ENCODE results near the gene TMEM25. TPM values are rescaled to one million over a fixed set of nuclear protein-coding genes. Genes with fewer than 3 reads are reported as not detected.
"Not testable (repeated sequence)": the region's sequence is repeated elsewhere in the genome, so short reads cannot be mapped to it uniquely, and the experiment has no call there.

Gene TMEM25
- polyA plus RNA-seq (2013, experiment 1 of 2; ENCODE audit: insufficient read length): 8.6 TPM
- polyA plus RNA-seq (2013, experiment 2 of 2; ENCODE audit: insufficient read length): 10.6 TPM

GRCh38 chr11:118530683-118531596 lies at the start of gene TMEM25:
TSS of gene TMEM25 (plus strand) at chr11:118531192. CDS start at chr11:118531802, 610 bp downstream.
- DNase-seq: peak; percentile 33

DNA sequence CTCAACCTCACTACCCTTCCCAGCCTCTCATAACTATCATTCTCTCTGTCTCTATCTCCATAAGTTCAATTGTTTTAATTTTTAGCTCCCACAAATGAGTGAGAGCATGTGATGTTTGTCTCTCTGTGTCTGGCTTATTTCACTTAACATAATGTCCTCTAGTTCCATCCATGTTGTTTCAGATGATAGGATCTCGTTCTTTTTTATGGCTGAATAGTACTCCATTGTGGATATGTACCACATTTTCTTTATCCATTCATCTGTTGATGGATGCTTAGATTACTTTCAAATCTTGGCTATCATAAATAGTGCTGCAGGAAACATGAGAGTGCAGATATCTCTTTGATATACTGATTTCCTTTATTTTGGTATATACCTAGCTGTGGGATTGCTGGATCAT lies 49.8 kb upstream of the TMEM25 start:
- DNase-seq: not testable (repeated sequence)

GRCh38 chr11:118484405-118484804 lies 46.6 kb upstream of the TMEM25 start:
- DNase-seq: no peak

DNA sequence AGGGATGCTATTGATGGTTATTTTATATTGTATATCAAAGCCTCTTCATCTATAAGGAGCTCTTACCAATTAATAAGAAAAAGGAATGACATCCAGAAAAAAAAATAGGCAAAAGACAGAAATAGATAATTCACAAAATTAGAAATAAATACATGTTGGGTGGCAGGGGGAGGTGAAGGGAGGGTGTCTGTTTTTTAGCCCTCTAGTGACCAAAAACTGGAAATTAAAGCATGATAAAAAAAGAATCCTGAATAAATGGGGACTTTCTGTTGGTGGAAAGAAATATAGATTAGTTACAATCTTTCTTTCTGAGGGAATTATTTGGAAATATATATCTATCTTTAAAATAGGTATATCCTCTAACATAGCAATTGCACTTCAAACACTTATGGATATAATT lies 45.7 kb upstream of the TMEM25 start:
- no peak for DNase-seq

DNA sequence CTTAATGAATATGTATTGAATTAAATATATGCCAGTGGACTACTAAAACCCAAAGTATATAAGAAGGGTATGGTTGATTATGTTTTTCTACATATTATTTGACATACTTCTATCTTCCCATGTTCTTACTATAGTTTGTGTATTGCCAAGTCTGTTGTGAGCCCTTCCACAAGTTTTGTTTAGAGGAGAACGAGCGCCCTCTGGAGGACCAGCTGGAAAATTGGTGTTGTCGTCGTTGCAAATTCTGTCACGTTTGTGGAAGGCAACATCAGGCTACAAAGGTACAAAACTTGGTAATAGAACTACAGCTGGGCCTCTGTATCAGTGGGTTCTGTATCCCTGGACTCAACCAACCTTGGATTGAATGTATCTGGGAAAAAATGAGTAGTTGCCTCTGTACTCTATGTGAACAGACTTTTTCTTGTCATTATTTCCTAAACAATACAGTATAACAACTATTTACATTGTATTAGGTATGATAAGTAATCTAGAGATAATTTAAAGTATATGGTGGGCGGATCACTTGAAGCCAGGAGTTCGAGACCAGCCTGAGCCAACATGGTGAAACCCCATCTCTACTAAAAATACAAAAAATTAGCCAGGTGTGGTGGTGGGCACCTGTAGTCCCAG lies 42.4 kb upstream of the TMEM25 start:
- peak; percentile 75 for DNase-seq

- no peak for DNase-seq
Measured at GRCh38 chr11:118491041-118491440, 40.0 kb upstream of the TMEM25 start.

DNA sequence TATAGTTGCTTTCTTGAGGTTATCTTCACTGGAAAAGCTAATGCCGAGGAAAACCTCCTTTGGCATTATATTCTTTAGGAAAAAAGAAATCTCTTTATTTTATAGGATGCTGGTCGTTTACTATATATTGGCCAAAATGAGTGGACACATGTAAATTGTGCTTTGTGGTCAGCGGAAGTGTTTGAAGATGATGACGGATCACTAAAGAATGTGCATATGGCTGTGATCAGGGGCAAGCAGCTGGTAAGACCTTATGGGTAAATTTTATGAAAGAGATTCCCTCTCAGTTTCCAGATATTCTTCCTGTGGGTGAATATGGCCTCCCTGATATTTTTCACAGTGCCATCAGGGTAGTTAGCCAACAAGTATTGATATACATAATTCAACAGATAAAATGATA lies 33.2 kb upstream of the TMEM25 start:
- DNase-seq: peak; percentile 57

GRCh38 chr11:118503216-118503615 lies 27.8 kb upstream of the TMEM25 start:
- no peak for DNase-seq

- DNase-seq: no peak
Measured at GRCh38 chr11:118511601-118512000, 19.4 kb upstream of the TMEM25 start.

GRCh38 chr11:118514103-118514502 lies 16.9 kb upstream of the TMEM25 start:
- DNase-seq: no peak

GRCh38 chr11:118519549-118519948 lies 11.4 kb upstream of the TMEM25 start:
- DNase-seq: no peak

GRCh38 chr11:118521892-118522311 lies 9.1 kb upstream of the TMEM25 start:
- DNase-seq: no peak

DNA sequence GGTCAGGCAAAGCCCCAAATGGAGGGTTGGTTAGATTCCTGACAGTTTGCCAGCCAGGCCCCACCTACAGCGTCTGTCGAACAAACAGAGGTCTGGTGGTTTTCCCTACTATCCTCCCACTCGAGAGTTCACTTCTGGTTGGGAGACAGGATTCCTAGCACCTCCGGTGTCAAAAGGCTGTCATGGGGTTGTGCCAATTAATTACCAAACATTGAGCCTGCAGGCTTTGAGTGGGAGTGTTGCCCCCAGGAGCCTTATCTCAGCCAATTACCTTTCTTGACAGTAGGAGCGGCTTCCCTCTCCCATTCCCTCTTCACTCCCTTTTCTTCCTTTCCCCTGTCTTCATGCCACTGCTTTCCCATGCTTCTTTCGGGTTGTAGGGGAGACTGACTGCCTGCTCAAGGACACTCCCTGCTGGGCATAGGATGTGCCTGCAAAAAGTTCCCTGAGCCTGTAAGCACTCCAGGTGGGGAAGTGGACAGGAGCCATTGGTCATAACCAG lies 8.4 kb upstream of the TMEM25 start:
- peak; percentile 25 for DNase-seq

DNA sequence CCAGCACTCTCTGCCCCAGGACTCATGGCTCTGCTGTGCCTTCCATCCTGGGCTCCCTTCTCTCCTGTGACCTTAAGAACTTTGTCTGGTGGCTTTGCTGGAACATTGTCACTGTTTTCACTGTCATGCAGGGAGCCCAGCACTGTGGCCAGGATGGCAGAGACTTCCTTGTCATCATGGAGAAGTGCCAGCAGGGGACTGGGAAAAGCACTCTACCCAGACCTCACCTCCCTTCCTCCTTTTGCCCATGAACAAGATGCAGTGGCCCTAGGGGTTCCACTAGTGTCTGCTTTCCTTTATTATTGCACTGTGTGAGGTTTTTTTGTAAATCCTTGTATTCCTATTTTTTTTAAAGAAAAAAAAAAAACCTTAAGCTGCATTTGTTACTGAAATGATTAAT lies 6.6 kb upstream of the TMEM25 start:
- no peak for DNase-seq

DNA sequence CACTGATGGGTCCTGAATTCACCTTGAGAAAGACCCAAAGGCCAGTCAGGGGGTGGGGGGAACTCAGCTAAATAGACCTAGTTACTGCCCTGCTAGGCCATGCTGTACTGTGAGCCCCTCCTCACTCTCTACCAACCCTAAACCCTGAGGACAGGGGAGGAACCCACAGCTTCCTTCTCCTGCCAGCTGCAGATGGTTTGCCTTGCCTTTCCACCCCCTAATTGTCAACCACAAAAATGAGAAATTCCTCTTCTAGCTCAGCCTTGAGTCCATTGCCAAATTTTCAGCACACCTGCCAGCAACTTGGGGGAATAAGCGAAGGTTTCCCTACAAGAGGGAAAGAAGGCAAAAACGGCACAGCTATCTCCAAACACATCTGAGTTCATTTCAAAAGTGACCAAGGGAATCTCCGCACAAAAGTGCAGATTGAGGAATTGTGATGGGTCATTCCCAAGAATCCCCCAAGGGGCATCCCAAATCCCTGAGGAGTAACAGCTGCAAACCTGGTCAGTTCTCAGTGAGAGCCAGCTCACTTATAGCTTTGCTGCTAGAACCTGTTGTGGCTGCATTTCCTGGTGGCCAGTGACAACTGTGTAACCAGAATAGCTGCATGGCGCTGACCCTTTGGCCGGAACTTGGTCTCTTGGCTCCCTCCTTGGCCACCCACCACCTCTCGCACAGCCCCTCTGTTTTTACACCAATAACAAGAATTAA lies 6.1 kb upstream of the TMEM25 start:
- DNase-seq: no peak

DNA sequence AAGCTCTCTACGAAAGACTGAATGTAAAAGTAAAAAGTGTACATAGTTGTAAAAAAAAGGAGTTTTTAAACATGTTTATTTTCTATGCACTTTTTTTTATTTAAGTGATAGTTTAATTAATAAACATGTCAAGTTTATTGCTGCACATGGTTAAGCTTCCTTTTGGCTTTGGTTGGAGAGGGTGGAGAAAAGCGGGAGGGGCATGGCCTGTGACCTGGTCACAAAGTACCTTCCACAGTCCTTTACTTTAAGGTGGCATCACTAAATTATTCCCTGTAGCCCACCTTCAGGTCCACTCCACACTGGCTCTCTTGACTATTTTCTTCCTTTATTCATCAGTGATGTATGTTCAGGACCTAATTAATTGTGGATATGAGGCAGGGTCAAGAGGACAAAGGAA lies 4.3 kb upstream of the TMEM25 start:
- DNase-seq: no peak

DNA sequence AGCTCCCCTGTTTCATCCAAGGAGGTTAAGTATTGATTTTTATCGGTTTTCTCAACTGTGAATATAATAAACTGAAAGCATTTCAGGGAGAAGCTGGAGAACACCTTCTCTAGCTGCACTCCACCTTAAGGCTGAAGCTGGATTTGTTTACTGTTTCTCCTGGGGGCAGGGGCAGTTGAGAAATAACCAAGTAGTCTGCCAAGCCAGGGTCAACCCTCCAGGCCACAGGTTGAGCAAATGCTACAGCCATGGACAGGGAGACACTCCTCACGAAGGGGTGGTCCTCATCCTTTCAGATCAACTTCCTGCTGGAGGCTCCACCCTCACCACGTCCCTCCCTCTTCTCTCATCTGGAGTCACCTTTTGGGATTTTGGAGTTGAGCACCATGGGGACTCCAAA lies 3.9 kb upstream of the TMEM25 start, which contains the start of gene TTC36:
Gene TTC36 (plus strand): TSS at position 366 of the 400 bp plus-strand sequence. CDS start 21 bp downstream, at position 387.
- no peak for DNase-seq

DNA sequence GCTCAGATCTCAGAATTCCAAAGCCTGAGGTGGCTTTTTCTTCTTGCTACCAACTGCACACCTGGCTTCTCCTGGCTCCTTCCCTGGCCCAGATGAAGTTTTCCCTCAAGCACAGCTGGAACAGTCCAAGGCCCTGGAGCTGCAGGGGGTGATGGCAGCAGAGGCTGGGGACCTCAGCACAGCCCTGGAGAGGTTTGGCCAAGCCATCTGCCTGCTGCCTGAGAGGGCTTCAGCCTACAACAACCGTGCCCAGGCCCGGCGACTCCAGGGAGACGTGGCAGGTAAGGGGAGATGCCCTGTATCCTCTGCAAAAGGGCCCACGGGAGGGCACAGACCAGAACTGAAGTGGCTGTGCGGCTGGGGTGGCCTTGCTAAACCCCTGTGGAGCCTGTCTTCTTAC lies 2.5 kb upstream of the TMEM25 start:
- DNase-seq: no peak

DNA sequence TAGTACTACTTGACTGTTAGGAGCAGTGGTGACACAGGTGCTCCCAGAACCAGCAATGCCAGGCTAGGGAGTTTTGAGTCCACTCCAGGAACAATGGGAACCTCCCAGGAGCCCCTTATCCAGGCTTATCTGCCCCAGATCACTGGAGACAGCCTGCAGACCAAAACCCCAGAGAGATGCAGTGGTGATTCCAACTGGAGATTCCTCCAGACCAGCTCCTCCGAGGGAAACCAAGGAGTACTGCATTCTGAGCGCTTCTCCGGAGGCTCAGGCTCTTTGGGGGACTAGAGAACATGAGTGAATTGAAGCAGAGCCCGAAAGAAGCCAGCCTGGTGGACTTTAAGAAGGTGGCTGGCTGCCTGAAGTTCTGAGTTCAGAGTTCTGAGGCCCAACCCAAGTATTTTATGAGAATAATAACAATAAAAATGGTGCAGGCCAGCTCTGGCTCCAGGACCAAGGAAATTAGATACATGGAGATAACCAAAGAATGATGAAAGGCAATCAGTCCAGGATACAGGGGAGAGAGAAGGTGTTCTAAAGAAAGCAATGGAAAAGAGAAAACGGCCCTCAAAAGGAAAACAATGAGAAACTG lies 1.3 kb upstream of the TMEM25 start:
- DNase-seq: no peak

- DNase-seq: no peak
Measured at GRCh38 chr11:118530180-118530682, 761 bp upstream of the TMEM25 start.

GRCh38 chr11:118531597-118532084 lies 649 bp downstream of the TMEM25 start:
- no peak for DNase-seq

DNA sequence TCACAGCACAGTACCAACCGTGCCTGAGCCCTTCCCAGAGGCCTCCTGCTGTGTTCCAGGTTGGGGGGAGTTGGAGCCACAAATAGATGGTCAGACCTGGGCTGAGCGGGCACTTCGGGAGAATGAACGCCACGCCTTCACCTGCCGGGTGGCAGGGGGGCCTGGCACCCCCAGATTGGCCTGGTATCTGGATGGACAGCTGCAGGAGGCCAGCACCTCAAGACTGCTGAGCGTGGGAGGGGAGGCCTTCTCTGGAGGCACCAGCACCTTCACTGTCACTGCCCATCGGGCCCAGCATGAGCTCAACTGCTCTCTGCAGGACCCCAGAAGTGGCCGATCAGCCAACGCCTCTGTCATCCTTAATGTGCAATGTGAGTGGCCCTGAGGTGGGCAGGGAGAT lies 1.1 kb downstream of the TMEM25 start:
- no peak for DNase-seq
